Duodenal mucosa (tissue), 2 donors: Measurements from ENCODE around the gene MYEOV.

Experiments
- H3K27ac ChIP-seq: one replicate; pipeline ENCODE4 v1.7.0; 2013; ENCODE audit warnings: low read depth, low read length
- H3K27me3 ChIP-seq, 2 donors: one replicate each; pipeline ENCODE4 v1.7.0; 2013; ENCODE audit warnings: low read length in 2 of 2, control low read depth in 1 of 2; ENCODE audit not compliant: insufficient read depth in 2 of 2, control insufficient read depth in 1 of 2
- H3K36me3 ChIP-seq, 2 donors: one replicate each; pipeline ENCODE4 v1.7.0; 2013; ENCODE audit warnings: low read length in 2 of 2, control low read depth in 1 of 2; ENCODE audit not compliant: insufficient read depth in 2 of 2, control insufficient read depth in 1 of 2
- H3K4me1 ChIP-seq, 2 donors: one replicate each; pipeline ENCODE4 v1.7.0; 2013; ENCODE audit warnings: low read length in 2 of 2, control low read depth in 1 of 2; ENCODE audit not compliant: insufficient read depth in 2 of 2, control insufficient read depth in 1 of 2
- H3K4me3 ChIP-seq, 2 donors: one replicate each; pipeline ENCODE4 v1.7.0; 2013; ENCODE audit warnings: low read length in 2 of 2, low read depth in 1 of 2
- H3K9ac ChIP-seq, 2 donors: one replicate each; pipeline ENCODE4 v1.7.0; 2013; ENCODE audit warnings: low read length in 2 of 2, low read depth in 1 of 2
- H3K9me3 ChIP-seq, 2 donors: one replicate each; pipeline ENCODE4 v1.7.0; 2013; ENCODE audit warnings: low read length in 2 of 2, control low read depth in 1 of 2; ENCODE audit not compliant: control insufficient read depth in 1 of 2

The MYEOV gene

DNA sequence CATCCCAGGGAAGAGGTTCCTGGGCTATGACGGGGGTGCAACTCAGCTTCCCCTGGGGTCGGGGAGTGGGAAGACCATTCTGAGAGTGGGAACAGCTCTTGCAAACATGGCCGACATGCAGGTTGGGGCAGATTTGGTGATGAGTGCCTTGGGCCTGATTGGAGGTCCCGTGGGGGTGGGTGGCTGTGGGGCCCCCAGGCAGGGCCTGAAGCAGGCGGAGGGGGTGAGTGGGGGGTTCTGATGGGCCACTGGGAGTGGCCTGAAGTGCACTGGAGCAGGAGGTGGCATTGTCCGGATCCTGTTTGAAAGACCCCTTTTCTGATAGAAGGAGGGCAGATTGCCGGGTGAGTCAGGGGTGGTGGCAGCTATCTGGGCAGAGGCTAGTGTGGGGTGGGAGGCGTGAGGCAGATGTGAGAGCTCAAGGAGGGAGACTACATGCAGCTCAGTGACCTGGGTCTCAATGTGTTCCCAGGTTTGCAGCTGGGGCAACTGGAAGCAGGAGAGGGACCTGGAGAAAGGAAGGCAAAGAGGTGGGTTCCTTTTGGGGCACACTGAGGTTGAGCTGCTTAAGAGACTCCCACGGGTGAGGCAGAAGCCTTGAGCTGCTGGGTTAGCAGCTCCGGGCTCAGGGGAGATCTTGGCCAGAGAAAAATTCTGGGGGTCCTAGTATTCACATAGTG lies 15.1 kb downstream of the MYEOV start:
- H3K27ac ChIP-seq, result no peak overlapping the region
- H3K36me3 ChIP-seq, result no peaks in the 10 kb centered on the region

GRCh38 chr11:69309631-69310280 lies 15.8 kb downstream of the MYEOV start:
- H3K9ac ChIP-seq, result no peak overlapping the region
- H3K4me3 ChIP-seq, result no peak overlapping the region
- H3K27me3 ChIP-seq, result no peaks in the 10 kb centered on the region
- no peaks in the 10 kb centered on the region for H3K36me3 ChIP-seq
- H3K4me1 ChIP-seq, result peaks cover 18 to 19% of the 10 kb centered on the region in 2 donors
- no peak overlapping the region for H3K27ac ChIP-seq
- no peaks in the 10 kb centered on the region for H3K9me3 ChIP-seq

More for the DNA sequence above, 15.1 kb downstream of the MYEOV start:
- Histone ChIP-seq H3K27me3 (no peaks in the 10 kb centered on the region), H3K9ac (no peak overlapping the region), H3K4me3 (no peak overlapping the region), H3K4me1 (peaks cover 18 to 19% of the 10 kb centered on the region in 2 donors), H3K9me3 (no peaks in the 10 kb centered on the region)

DNA sequence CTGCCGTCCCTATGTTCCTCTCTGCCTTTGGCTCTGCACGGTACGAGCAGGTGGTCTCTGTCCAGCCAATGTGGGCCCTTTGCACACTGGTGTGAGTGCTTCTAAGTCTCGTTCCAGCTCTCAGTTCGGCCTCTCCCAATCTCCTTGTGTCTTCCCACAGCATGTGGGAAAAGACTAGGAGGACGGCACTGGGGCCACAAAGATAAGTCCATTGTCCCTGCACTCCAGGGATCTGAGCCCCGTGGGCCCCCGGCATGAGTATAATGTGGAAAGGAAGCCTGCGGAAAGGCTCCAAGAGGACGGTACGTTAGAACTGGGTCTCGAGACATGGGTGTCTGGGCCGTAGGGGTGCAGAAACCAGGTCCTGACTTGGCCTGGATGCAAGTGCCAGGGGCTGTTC lies 16.4 kb downstream of the MYEOV start:
- H3K9ac ChIP-seq, result no peak overlapping the region
- no peaks in the 10 kb centered on the region for H3K9me3 ChIP-seq
- H3K4me3 ChIP-seq, result no peak overlapping the region
- peaks cover 18 to 19% of the 10 kb centered on the region in 2 donors for H3K4me1 ChIP-seq
- H3K27ac ChIP-seq, result no peak overlapping the region
- no peaks in the 10 kb centered on the region for H3K36me3 ChIP-seq
- H3K27me3 ChIP-seq, result no peaks in the 10 kb centered on the region

- Histone ChIP-seq H3K4me1 (peaks cover 18 to 19% of the 10 kb centered on the region in 2 donors), H3K4me3 (no peak overlapping the region), H3K36me3 (no peaks in the 10 kb centered on the region), H3K9me3 (no peaks in the 10 kb centered on the region), H3K9ac (no peak overlapping the region), H3K27ac (no peak overlapping the region), H3K27me3 (no peaks in the 10 kb centered on the region)
Observed at GRCh38 chr11:69310934-69311766, 17.2 kb downstream of the MYEOV start.

GRCh38 chr11:69311767-69312385 lies 17.9 kb downstream of the MYEOV start:
- Histone ChIP-seq H3K4me3 (no peak overlapping the region), H3K27ac (no peak overlapping the region), H3K9me3 (no peaks in the 10 kb centered on the region), H3K36me3 (no peaks in the 10 kb centered on the region), H3K9ac (no peak overlapping the region), H3K27me3 (no peaks in the 10 kb centered on the region), H3K4me1 (peaks cover 18 to 19% of the 10 kb centered on the region in 2 donors)

DNA sequence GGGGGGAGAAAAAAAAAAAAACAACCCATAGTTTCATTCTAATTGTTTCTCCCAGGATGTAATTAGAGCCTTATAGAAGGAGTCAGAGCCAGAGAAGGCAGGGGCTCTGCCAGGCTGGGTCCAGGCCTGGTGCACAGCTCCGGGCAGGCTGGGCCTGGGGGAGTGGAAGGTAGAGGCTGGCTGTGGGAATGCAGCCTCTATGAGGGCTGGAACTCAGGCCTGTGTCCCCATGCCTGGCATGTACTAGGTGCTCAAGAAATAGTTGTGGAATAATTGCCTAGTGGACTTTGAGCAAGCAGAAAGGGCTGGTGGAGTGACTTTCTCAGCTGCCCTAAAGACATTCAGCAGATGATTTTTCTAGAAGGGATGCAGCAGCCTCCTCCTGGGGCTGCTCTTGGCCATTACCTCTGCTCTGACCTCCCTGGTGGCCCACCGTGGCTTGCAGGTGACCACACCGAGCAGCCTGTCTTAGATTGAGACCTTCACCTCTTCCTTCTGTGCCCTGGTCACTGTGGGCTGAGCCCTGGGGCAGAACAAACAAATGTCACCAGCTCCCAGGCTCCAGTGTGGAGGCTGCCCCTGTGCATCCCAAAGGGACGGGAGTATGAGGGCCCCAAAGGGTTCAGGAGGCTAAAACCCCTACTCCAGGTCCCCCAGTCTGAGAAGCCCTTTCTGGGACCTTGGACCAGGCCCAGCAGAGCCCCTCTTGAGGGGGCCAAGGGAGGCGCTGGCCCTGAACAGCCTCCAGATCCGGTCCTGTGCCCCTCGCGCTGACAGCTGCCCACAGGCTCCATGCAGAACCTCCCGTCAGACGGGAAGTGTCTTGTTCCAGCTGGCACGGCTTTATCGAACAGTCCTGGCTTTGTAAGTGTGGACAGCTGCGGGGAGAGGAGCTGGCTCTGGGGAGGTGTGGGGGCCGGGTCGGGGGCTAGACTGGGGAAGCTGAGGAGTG lies 18.8 kb downstream of the MYEOV start:
- Histone ChIP-seq H3K9ac (no peak overlapping the region), H3K4me1 (peaks cover 18 to 19% of the 10 kb centered on the region in 2 donors), H3K36me3 (no peaks in the 10 kb centered on the region), H3K27ac (no peak overlapping the region), H3K4me3 (no peak overlapping the region), H3K9me3 (no peaks in the 10 kb centered on the region), H3K27me3 (no peaks in the 10 kb centered on the region)

GRCh38 chr11:69313992-69314391 lies 20.0 kb downstream of the MYEOV start:
- no peaks in the 10 kb centered on the region for H3K27me3 ChIP-seq
- H3K36me3 ChIP-seq, result no peaks in the 10 kb centered on the region
- H3K4me1 ChIP-seq, result peaks cover 18 to 19% of the 10 kb centered on the region in 2 donors
- no peaks in the 10 kb centered on the region for H3K9me3 ChIP-seq
- H3K4me3 ChIP-seq, result no peak overlapping the region
- H3K27ac ChIP-seq, result no peak overlapping the region
- no peak overlapping the region for H3K9ac ChIP-seq

- Histone ChIP-seq H3K9ac (no peak overlapping the region), H3K9me3 (no peaks in the 10 kb centered on the region), H3K36me3 (no peaks in the 10 kb centered on the region), H3K27me3 (no peaks in the 10 kb centered on the region), H3K4me1 (peaks cover 18 to 19% of the 10 kb centered on the region in 2 donors), H3K4me3 (no peak overlapping the region), H3K27ac (no peak overlapping the region)
Observed at GRCh38 chr11:69314555-69314954, 20.6 kb downstream of the MYEOV start.

DNA sequence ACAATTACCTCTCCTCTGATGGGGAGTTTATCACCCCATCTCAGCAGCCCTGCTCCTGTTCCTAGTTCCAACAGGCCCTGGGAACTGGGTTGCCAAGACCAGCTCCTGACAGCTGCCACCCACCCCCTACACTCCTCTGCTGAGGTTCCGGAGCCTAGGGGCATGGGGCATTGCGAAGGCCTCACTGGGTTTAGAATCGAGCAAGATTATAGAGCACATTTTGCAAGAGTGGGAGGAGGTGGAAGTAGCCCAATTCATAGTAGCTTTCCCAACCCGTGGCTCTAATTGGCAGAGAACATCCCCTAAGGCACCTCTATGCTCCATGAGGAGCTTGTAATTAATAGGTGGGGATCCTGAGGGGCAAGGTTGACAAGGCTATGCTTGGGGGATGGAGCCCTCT lies 23.0 kb downstream of the MYEOV start:
- Histone ChIP-seq H3K27ac (no peak overlapping the region), H3K27me3 (no peaks in the 10 kb centered on the region), H3K9me3 (no peaks in the 10 kb centered on the region), H3K36me3 (no peaks in the 10 kb centered on the region), H3K4me3 (no peak overlapping the region), H3K9ac (no peak overlapping the region), H3K4me1 (peaks cover 0 to 4% of the 10 kb centered on the region in 2 donors)
